Endothelial cell of umbilical vein (primary cell): ENCODE data around the gene SPACA6. TPM values are rescaled to one million over a fixed set of nuclear protein-coding genes. Genes with fewer than 3 reads are reported as not detected.

Experiments used
- BruUV-seq: library from RNA; stranded (reverse); fragments of 400-500 nt; replicated peaks from 2 replicates; lab custom pipeline; 2021; lab: Mats Ljungman, UMichigan
- CTCF ChIA-PET: fragments of 300-600, 350-600 bp; sonication (Branson Sonifier 250); formaldehyde crosslinking; loops from one replicate; lab custom pipeline; 2021; ENCODE audit warnings: antibody characterized with exemption, inconsistent platforms; lab: Charles Lee
- POLR2A ChIA-PET: fragments of 300-600, 350-600 bp; sonication (Branson Sonifier 250); formaldehyde crosslinking; loops from one replicate; lab custom pipeline; 2021; ENCODE audit warnings: antibody characterized with exemption, inconsistent platforms; lab: Charles Lee
- DNase-seq: peaks from one replicate; pipeline ENCODE4 v3.0.0-alpha.2; 2011; ENCODE audit warnings: low read depth, low spot score
- FAIRE-seq: peaks from 2 replicates; lab custom pipeline; 2011; peaks lifted over from hg19 to GRCh38; lab: Jason Lieb, UNC
- H2AFZ ChIP-seq: 2 replicates; pipeline ENCODE4 v1.6.0; 2012; ENCODE audit warnings: low read depth, low read length, control low read depth, inconsistent platforms
- H3K27ac ChIP-seq: 2 replicates; pipeline ENCODE4 v1.5.1; 2011; ENCODE audit warnings: low read depth, mild to moderate bottlenecking, control low read depth, low read length, moderate library complexity; ENCODE audit not compliant: insufficient read depth
- H3K27me3 ChIP-seq, 2 experiments: 2 replicates each; pipeline versions ENCODE4 v1.6.0 to v1.6.1; 2011; ENCODE audit warnings: low read length in 2 of 2, mixed read lengths in 1 of 2; ENCODE audit not compliant: control insufficient read depth in 2 of 2, insufficient read depth in 2 of 2
- H3K36me3 ChIP-seq, 2 experiments: 2 replicates in 1 of 2; 3 replicates in 1 of 2; pipeline ENCODE4 v1.5.1; 2011; ENCODE audit warnings: low read length in 2 of 2, mild to moderate bottlenecking in 1 of 2, moderate library complexity in 1 of 2; ENCODE audit not compliant: control insufficient read depth in 2 of 2, insufficient read depth in 2 of 2; ENCODE audit errors: extremely low read depth in 1 of 2
- H3K4me1 ChIP-seq: 3 replicates; pipeline ENCODE4 v1.5.1; 2011; ENCODE audit warnings: mild to moderate bottlenecking, low read length; ENCODE audit not compliant: control insufficient read depth, insufficient read depth; ENCODE audit errors: extremely low read depth
- H3K4me2 ChIP-seq: 2 replicates; pipeline ENCODE4 v1.6.1; 2011; ENCODE audit warnings: low read length, control low read depth, mixed read lengths; ENCODE audit not compliant: insufficient read depth
- H3K4me3 ChIP-seq, 3 experiments: fragments of 200-600 bp in 1 of 3; sonication (generic), shearing (Covaris generic) in 1 of 3; replicated peaks in 1 of 3; 2 replicates each; pipeline ENCODE4 v1.5.1; 2011 to 2016; ENCODE audit warnings: control low read depth in 3 of 3, low read length in 3 of 3, mild to moderate bottlenecking in 2 of 3, inconsistent platforms in 1 of 3, low read depth in 1 of 3, moderate library complexity in 1 of 3; ENCODE audit not compliant: insufficient read depth in 1 of 3
- H3K79me2 ChIP-seq: 2 replicates; pipeline ENCODE4 v1.6.0; 2012; ENCODE audit warnings: low read length, inconsistent platforms; ENCODE audit not compliant: control insufficient read depth, insufficient read depth
- H3K9ac ChIP-seq: replicated peaks from 2 replicates; pipeline ENCODE3; 2011; ENCODE audit warnings: low read length, control low read depth; ENCODE audit not compliant: insufficient read depth; ENCODE audit errors: extremely low read depth
- H3K9me1 ChIP-seq: replicated peaks from 3 replicates; pipeline ENCODE4 v1.6.0; 2011; ENCODE audit warnings: mild to moderate bottlenecking, low read length; ENCODE audit not compliant: control insufficient read depth, insufficient read depth; ENCODE audit errors: extremely low read depth
- H3K9me3 ChIP-seq: replicated peaks from 2 replicates; pipeline ENCODE4 v1.5.1; 2012; ENCODE audit warnings: low read length, inconsistent platforms; ENCODE audit not compliant: control insufficient read depth, insufficient read depth
- H4K20me1 ChIP-seq: replicated peaks from 2 replicates; pipeline ENCODE3; 2011; ENCODE audit warnings: mild to moderate bottlenecking, low read length; ENCODE audit not compliant: control insufficient read depth, insufficient read depth; ENCODE audit errors: extremely low read depth
- CTCF ChIP-seq, 2 donors: IDR thresholded peaks; 1 replicate in 1 of 2; 2 replicates in 1 of 2; pipeline ENCODE4 v1.5.1; 2011; ENCODE audit warnings: low read length in 2 of 2, mild to moderate bottlenecking in 2 of 2, moderate library complexity in 2 of 2, control low read depth in 1 of 2, inconsistent platforms in 1 of 2, low read depth in 1 of 2; ENCODE audit not compliant: insufficient read depth in 1 of 2; ENCODE audit errors: extremely low read depth in 1 of 2
- EZH2 ChIP-seq: IDR thresholded peaks from 2 replicates; pipeline ENCODE4 v1.6.1; 2012; ENCODE audit warnings: borderline replicate concordance, low read depth, mild to moderate bottlenecking, moderate library complexity, low read length, inconsistent platforms; ENCODE audit not compliant: severe bottlenecking
- FOS ChIP-seq: IDR thresholded peaks from 2 replicates; pipeline ENCODE4 v1.6.1; 2011; ENCODE audit warnings: mild to moderate bottlenecking, low read length, moderate library complexity, borderline replicate concordance; ENCODE audit not compliant: insufficient read depth
- GATA2 ChIP-seq: IDR thresholded peaks from 2 replicates; pipeline ENCODE4 v1.7.0; 2011; ENCODE audit warnings: low read depth, mild to moderate bottlenecking, moderate library complexity, mixed read lengths, low read length; ENCODE audit not compliant: insufficient read length, insufficient read depth
- JUN ChIP-seq: IDR thresholded peaks from 2 replicates; pipeline ENCODE4 v1.6.1; 2011; ENCODE audit warnings: borderline replicate concordance, low read depth; ENCODE audit not compliant: insufficient read length, insufficient read depth
- MAX ChIP-seq: IDR thresholded peaks from 2 replicates; pipeline ENCODE4 v1.6.1; 2011; ENCODE audit not compliant: insufficient read depth, insufficient read length
- MYC ChIP-seq: IDR thresholded peaks from one replicate; pipeline ENCODE4 v1.6.1; 2011; ENCODE audit warnings: mild to moderate bottlenecking, low read depth, low read length
- POLR2A ChIP-seq: IDR thresholded peaks from 2 replicates; pipeline ENCODE4 v1.6.1; 2012; ENCODE audit warnings: low read depth, mild to moderate bottlenecking, control low read depth, low read length
- POLR2AphosphoS5 ChIP-seq: IDR thresholded peaks from 2 replicates; pipeline ENCODE4 v1.6.1; 2012; ENCODE audit warnings: low read depth, mild to moderate bottlenecking, control low read depth, low read length, moderate library complexity; ENCODE audit not compliant: insufficient read depth
- dilution Hi-C: fragments of 300-500 bp; cut with MboI; formaldehyde crosslinking; loops from one replicate; pipeline ENCODE4 v1.15.0; 2019; ENCODE audit warnings: low sequenced_read_pairs; ENCODE audit not compliant: extremely low pct_ligation_motif_present
- intact Hi-C: fragments of 100-400 bp; cut with micrococcal nuclease; formaldehyde crosslinking; loops from one replicate; pipeline ENCODE4 v1.10.0; 2022
- polyA plus RNA-seq, 4 experiments: library from polyadenylated mRNA; depleted of rRNA in 3 of 4; stranded (reverse) in 3 of 4; unstranded in 1 of 4; fragments of >200 nt; gene quantifications; 2 replicates each; pipeline versions ENCODE4 v1.2.1 to v1.2.3, GENCODE V29; 2011 to 2012; ENCODE audit warnings: missing spikeins in 1 of 4
- total RNA-seq: library from RNA; stranded (reverse); gene quantifications from 2 replicates; pipeline ENCODE4 v1.2.3, GENCODE V29; 2021

Gene SPACA6
- total and polyA plus RNA-seq, 2 donors (not counting 3 experiments of a cell fraction or from before 2014, with no cell fraction given), result 11.9 to 41.1 TPM

- Histone ChIP-seq H3K27ac (no peak overlapping the region), H3K36me3 (no peaks in the 10 kb centered on the region), H3K9me1 (no peaks in the 10 kb centered on the region), H3K4me2 (no peak overlapping the region), H2AFZ (no peak overlapping the region), H3K27me3 (no peaks in the 10 kb centered on the region), H4K20me1 (no peaks in the 10 kb centered on the region), H3K4me1 (no peaks in the 10 kb centered on the region), H3K4me3 (no peak overlapping the region), H3K9ac (no peak overlapping the region), H3K79me2 (no peaks in the 10 kb centered on the region), H3K9me3 (no peaks in the 10 kb centered on the region)
- FAIRE-seq (no peak), DNase-seq (no peak)
- TF ChIP-seq CTCF (IDR thresholded peaks at IDR 0.05; ENCODE audit: extremely low read depth in 1 of 2, insufficient read depth in 1 of 2, low read depth in 1 of 2, low read length in 2 of 2), result no peak
- no peak for TF ChIP-seq EZH2
- TF ChIP-seq MYC, result no peak
- TF ChIP-seq POLR2A, result no peak
- TF ChIP-seq JUN, result no peak
- no peak for TF ChIP-seq FOS
- TF ChIP-seq GATA2, result no peak
- no peak for TF ChIP-seq MAX
- no peak for TF ChIP-seq POLR2AphosphoS5
- dilution Hi-C loops, result no loop called here
- no TSS peak for BruUV-seq
- CTCF ChIA-PET, result no interaction called here
- intact Hi-C loops, result no loop called here
- POLR2A ChIA-PET, result no interaction called here
These were observed 47.2 kb downstream of the SPACA6 start for GRCh38 chr19:51740356-51740755.
